Superior temporal gyrus (tissue), 1 donor: ENCODE data around the gene CNGB1.
A peak's percentile ranks its signal among the peaks of the same experiment; 100 is the strongest.
"Not testable (repeated sequence)": the region's sequence is repeated elsewhere in the genome, so short reads cannot be mapped to it uniquely, and the experiment has no call there.

Experiments
- DNase-seq: peaks from one replicate; pipeline ENCODE4 v3.0.0-alpha.2; 2016; ENCODE audit errors: extremely low spot score

Gene CNGB1

GRCh38 chr16:57862698-57863433 is 108.1 kb downstream of the CNGB1 start:
- no peak for DNase-seq

GRCh38 chr16:57859331-57859730 is 111.6 kb downstream of the CNGB1 start:
- no peak for DNase-seq

GRCh38 chr16:57858635-57859034 is 112.3 kb downstream of the CNGB1 start:
- no peak for DNase-seq

- DNase-seq: not testable (repeated sequence)
These were observed 112.9 kb downstream of the CNGB1 start for GRCh38 chr16:57857991-57858390.

- DNase-seq: no peak
These were observed 115.7 kb downstream of the CNGB1 start for GRCh38 chr16:57855188-57855587.

GRCh38 chr16:57852189-57852588 is 118.7 kb downstream of the CNGB1 start:
- DNase-seq: no peak

- no peak for DNase-seq
These were observed 122.7 kb downstream of the CNGB1 start for GRCh38 chr16:57848181-57848580.

GRCh38 chr16:57846931-57847330 is 124.0 kb downstream of the CNGB1 start:
- not testable (repeated sequence) for DNase-seq

- DNase-seq: no peak
These were observed 124.7 kb downstream of the CNGB1 start for GRCh38 chr16:57846078-57846697.

- DNase-seq: no peak
These were observed 125.8 kb downstream of the CNGB1 start for GRCh38 chr16:57845115-57845514.

- no peak for DNase-seq
These were observed 126.4 kb downstream of the CNGB1 start for GRCh38 chr16:57844416-57845030.

GRCh38 chr16:57843400-57843799 is 127.5 kb downstream of the CNGB1 start:
- no peak for DNase-seq

GRCh38 chr16:57842601-57843000 is 128.3 kb downstream of the CNGB1 start:
- no peak for DNase-seq

- DNase-seq: no peak
These were observed 130.1 kb downstream of the CNGB1 start for GRCh38 chr16:57840833-57841232.

GRCh38 chr16:57838161-57838560 is 132.8 kb downstream of the CNGB1 start:
- peak; percentile 37 for DNase-seq

- no peak for DNase-seq
These were observed 133.4 kb downstream of the CNGB1 start for GRCh38 chr16:57837305-57838125.

- DNase-seq: not testable (repeated sequence)
These were observed 135.5 kb downstream of the CNGB1 start for GRCh38 chr16:57835439-57835838.

GRCh38 chr16:57834936-57835335 is 136.0 kb downstream of the CNGB1 start:
- no peak for DNase-seq
